OCI-LY3 (cell line): ENCODE measurements around the gene IQCH.

Source experiments
- CTCF ChIP-seq: fragments of 200-600, 300-600 bp; sonication (generic); IDR thresholded peaks from 2 replicates; pipeline ENCODE4 v1.5.1; 2014; ENCODE audit warnings: antibody characterized with exemption, low read length, low read depth
- EZH2phosphoT487 ChIP-seq: fragments of 200-600 bp; shearing (Covaris generic); IDR thresholded peaks from 2 replicates; pipeline ENCODE4 v1.6.1; 2018; ENCODE audit warnings: antibody characterized with exemption, mixed run types, low read depth

- TF ChIP-seq CTCF (no peak), EZH2phosphoT487 (no peak)
These were observed 154.6 kb downstream of the IQCH start for GRCh38 chr15:67409175-67409574.
